HepG2 (cell line): ENCODE measurements around the gene CCDC97. TPM values are rescaled to one million over a fixed set of nuclear protein-coding genes. Genes with fewer than 3 reads are reported as not detected.

ENCODE experiments used
- ATAC-seq: fragments of 200-7000 bp; cut with Tn5 transposase; 3 replicates; pipeline ENCODE4 v1.9.1; 2020; ENCODE audit warnings: mild to moderate bottlenecking, moderate library complexity
- BruUV-seq: library from RNA; stranded (reverse); fragments of 400-500 nt; replicated peaks from 2 replicates; lab custom pipeline; 2021; lab: Mats Ljungman, UMichigan
- CTCF ChIA-PET: fragments of 300-600 bp; formaldehyde crosslinking; extraction: SDS; loops from one replicate; lab custom pipeline; 2021; ENCODE audit warnings: low total read pairs, inconsistent platforms, low intra/inter-chr PET ratio; lab: Yijun Ruan, JAX
- POLR2A ChIA-PET: fragments of 350-600 bp; sonication (Branson Sonifier 250); formaldehyde crosslinking; loops from one replicate; lab custom pipeline; 2020; ENCODE audit warnings: antibody characterized with exemption, inconsistent platforms; lab: Yijun Ruan, JAX
- DNase-seq: peaks from one replicate; pipeline ENCODE4 v3.0.0-alpha.2; 2015; ENCODE audit warnings: low spot score
- FAIRE-seq: peaks from 3 replicates; lab custom pipeline; 2011; peaks lifted over from hg19 to GRCh38; lab: Jason Lieb, UNC
- H2AFZ ChIP-seq: one replicate; pipeline ENCODE4 v1.6.1; 2011; ENCODE audit warnings: low read length, inconsistent platforms
- H3K27ac ChIP-seq: fragments of 300-600 bp; 3 replicates; pipeline ENCODE4 v1.8.0; 2011; ENCODE audit warnings: mixed run types, mild to moderate bottlenecking, mixed read lengths, low read length, inconsistent platforms; ENCODE audit not compliant: insufficient read depth; ENCODE audit errors: extremely low read length
- H3K27me3 ChIP-seq, 2 experiments: fragments of 200-600 bp in 1 of 2; 2 replicates in 1 of 2; 3 replicates in 1 of 2; pipeline versions ENCODE4 v1.6.0 to v1.8.0; 2011; ENCODE audit warnings: low read length in 2 of 2, mild to moderate bottlenecking in 2 of 2, moderate library complexity in 2 of 2, inconsistent platforms in 1 of 2; ENCODE audit not compliant: insufficient read depth in 2 of 2, control insufficient read depth in 1 of 2
- H3K36me3 ChIP-seq, 2 experiments: fragments of 200-600 bp in 1 of 2; replicated peaks in 1 of 2; 2 replicates in 1 of 2; 3 replicates in 1 of 2; pipeline versions ENCODE4 v1.5.1 to v1.8.0; 2011; ENCODE audit warnings: low read length in 2 of 2, inconsistent platforms in 1 of 2; ENCODE audit not compliant: insufficient read depth in 2 of 2, control insufficient read depth in 1 of 2
- H3K4me1 ChIP-seq: 2 replicates; pipeline ENCODE4 v1.5.1; 2012; ENCODE audit warnings: low read length, inconsistent platforms; ENCODE audit not compliant: insufficient read depth
- H3K4me2 ChIP-seq: 2 replicates; pipeline ENCODE4 v1.6.0; 2011; ENCODE audit warnings: low read depth, low read length, inconsistent platforms
- H3K4me3 ChIP-seq, 3 experiments: fragments of 200-600 bp in 1 of 3; sonication (generic), shearing (Covaris generic) in 1 of 3; replicated peaks in 1 of 3; 2 replicates each; pipeline ENCODE4 v1.5.1; 2011 to 2016; ENCODE audit warnings: low read length in 3 of 3, inconsistent platforms in 2 of 3, low read depth in 2 of 3, mild to moderate bottlenecking in 2 of 3, control low read depth in 1 of 3, mixed read lengths in 1 of 3; ENCODE audit not compliant: insufficient read depth in 1 of 3
- H3K79me2 ChIP-seq: one replicate; pipeline ENCODE4 v1.6.1; 2011; ENCODE audit warnings: low read length, inconsistent platforms; ENCODE audit not compliant: insufficient read depth
- H3K9ac ChIP-seq: 2 replicates; pipeline ENCODE4 v1.6.0; 2011; ENCODE audit warnings: mild to moderate bottlenecking, low read depth, low read length, inconsistent platforms; ENCODE audit not compliant: insufficient read depth
- H3K9me3 ChIP-seq: 2 replicates; pipeline ENCODE4 v1.5.1; 2012; ENCODE audit warnings: mild to moderate bottlenecking, low read length
- H4K20me1 ChIP-seq: 2 replicates; pipeline ENCODE4 v1.6.0; 2011; ENCODE audit warnings: inconsistent platforms, mild to moderate bottlenecking, low read length, moderate library complexity; ENCODE audit not compliant: insufficient read depth
- AGO2 ChIP-seq: fragments of 200-400 bp; formaldehyde crosslinking; optimal IDR thresholded peaks from 2 replicates; pipeline ENCODE3; 2017; ENCODE audit warnings: mild to moderate bottlenecking, low read depth, low read length, moderate library complexity
- CEBPB ChIP-seq: IDR thresholded peaks from 2 replicates; pipeline ENCODE4 v1.6.1; 2011; ENCODE audit warnings: low read depth, low read length, improper control_type of control experiment, borderline replicate concordance
- CEBPG ChIP-seq: IDR thresholded peaks from 2 replicates; pipeline ENCODE4 v1.6.1; 2016
- MBD4 ChIP-seq: IDR thresholded peaks from 2 replicates; pipeline ENCODE4 v1.6.1; 2012; ENCODE audit warnings: low read length, inconsistent platforms, borderline replicate concordance
- ZKSCAN1 ChIP-seq: fragments of 150-350 bp; IDR thresholded peaks from 2 replicates; pipeline ENCODE4 v1.6.1; 2014; ENCODE audit warnings: low read length
- ZNF121 ChIP-seq: sonication (generic); formaldehyde crosslinking; IDR thresholded peaks from 2 replicates; pipeline ENCODE4 v1.5.0; 2020; ENCODE audit warnings: mild to moderate bottlenecking, missing genetic modification reagents
- WGBS: methylation state at CpG from one replicate; pipeline ENCODE4 v1.1.6; 2017; ENCODE audit warnings: low lambda C conversion rate; 5-methylcytosine and 5-hydroxymethylcytosine counted together
- in situ Hi-C: cut with HindIII; loops from 2 replicates; pipeline ENCODE4 v1.10.0; 2017; ENCODE audit warnings: low pct_unique_long_range_greater_than_20kb; ENCODE audit not compliant: extremely low pct_ligation_motif_present
- intact Hi-C: fragments of 100-400 bp; cut with micrococcal nuclease; formaldehyde crosslinking; loops from one replicate; pipeline ENCODE4 v1.10.0; 2022; ENCODE audit not compliant: unreplicated experiment
- polyA plus RNA-seq, 8 experiments: library from polyadenylated mRNA; depleted of rRNA in 3 of 8; stranded (reverse) in 7 of 8; unstranded in 1 of 8; fragments of >200 nt; fragmentation: Illumina TruSeq in 4 of 8; extraction: Trizol in 4 of 8; gene quantifications; 2 replicates each; pipeline versions ENCODE4 v1.2.1 to v1.2.3, GENCODE V29; 2011 to 2016; ENCODE audit warnings: low read depth in 4 of 8, missing spikeins in 1 of 8, mixed read lengths in 1 of 8; ENCODE audit not compliant: insufficient read depth in 1 of 8
- total RNA-seq, 5 experiments: library from RNA; depleted of rRNA; stranded (reverse); fragments of >200 nt; fragmentation: Illumina TruSeq; extraction: Trizol; gene quantifications; 2 replicates each; pipeline ENCODE4 v1.2.3, GENCODE V29; 2016; ENCODE audit warnings: low read depth in 1 of 5
- TF ChIP-seq, protein P1 (sequence below): fragments of 450-650 bp; IDR thresholded peaks from 2 replicates; pipeline ENCODE4 v1.6.1; 2017; ENCODE audit warnings: mild to moderate bottlenecking

Gene CCDC97
- total and polyA plus RNA-seq, 2 of the 13 experiments (the other 11 are each of a cell fraction or from before 2014, with no cell fraction given), result 6.2 to 7.3 TPM

DNA sequence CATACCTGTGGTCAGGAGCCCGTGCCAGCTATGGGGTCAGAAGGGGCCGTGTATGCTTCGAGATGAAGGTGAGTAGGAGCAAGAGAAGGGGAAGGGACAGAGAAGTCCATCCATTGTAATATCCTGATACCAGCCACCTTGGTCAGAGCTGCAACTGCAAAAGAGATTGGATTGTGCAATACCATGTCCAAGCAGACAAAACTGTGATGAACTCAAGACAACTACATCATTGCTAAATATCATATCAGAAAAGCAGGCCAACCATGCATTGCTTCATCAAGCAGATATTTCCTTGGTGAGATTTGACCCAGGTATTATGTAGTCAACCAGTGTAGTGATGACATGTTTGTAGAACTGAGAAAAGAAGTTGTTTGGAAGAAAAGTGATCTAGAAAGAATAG lies 33.7 kb upstream of the CCDC97 start:
- ChIA-PET POLR2A (interaction anchor here (1.1 kb wide), 1 partner anchor 12 kb away, joined by 5 read pairs; the partner anchor contains the start of gene HNRNPUL1), CTCF (no interaction called here)
- Histone ChIP-seq H3K4me3 (no peak overlapping the region), H3K4me1 (no peaks in the 10 kb centered on the region), H3K4me2 (no peak overlapping the region), H3K27ac (no peak overlapping the region), H3K9ac (no peak overlapping the region), H4K20me1 (no peaks in the 10 kb centered on the region), H2AFZ (no peak overlapping the region), H3K9me3 (no peaks in the 10 kb centered on the region)
- DNase-seq, result no peak
- no peak for FAIRE-seq
- intact Hi-C loops, result no loop called here
- ATAC-seq, result no peak
- WGBS, result 93% methylated on average over 3 of the region's 3 CpGs
- no TSS peak for BruUV-seq
- in situ Hi-C loops, result no loop called here
- TF ChIP-seq, protein P1, sequence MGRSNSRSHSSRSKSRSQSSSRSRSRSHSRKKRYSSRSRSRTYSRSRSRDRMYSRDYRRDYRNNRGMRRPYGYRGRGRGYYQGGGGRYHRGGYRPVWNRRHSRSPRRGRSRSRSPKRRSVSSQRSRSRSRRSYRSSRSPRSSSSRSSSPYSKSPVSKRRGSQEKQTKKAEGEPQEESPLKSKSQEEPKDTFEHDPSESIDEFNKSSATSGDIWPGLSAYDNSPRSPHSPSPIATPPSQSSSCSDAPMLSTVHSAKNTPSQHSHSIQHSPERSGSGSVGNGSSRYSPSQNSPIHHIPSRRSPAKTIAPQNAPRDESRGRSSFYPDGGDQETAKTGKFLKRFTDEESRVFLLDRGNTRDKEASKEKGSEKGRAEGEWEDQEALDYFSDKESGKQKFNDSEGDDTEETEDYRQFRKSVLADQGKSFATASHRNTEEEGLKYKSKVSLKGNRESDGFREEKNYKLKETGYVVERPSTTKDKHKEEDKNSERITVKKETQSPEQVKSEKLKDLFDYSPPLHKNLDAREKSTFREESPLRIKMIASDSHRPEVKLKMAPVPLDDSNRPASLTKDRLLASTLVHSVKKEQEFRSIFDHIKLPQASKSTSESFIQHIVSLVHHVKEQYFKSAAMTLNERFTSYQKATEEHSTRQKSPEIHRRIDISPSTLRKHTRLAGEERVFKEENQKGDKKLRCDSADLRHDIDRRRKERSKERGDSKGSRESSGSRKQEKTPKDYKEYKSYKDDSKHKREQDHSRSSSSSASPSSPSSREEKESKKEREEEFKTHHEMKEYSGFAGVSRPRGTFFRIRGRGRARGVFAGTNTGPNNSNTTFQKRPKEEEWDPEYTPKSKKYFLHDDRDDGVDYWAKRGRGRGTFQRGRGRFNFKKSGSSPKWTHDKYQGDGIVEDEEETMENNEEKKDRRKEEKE, result no peak
- TF ChIP-seq CEBPG (peak; percentile 38; the same call in 1 of the 2 replicates), CEBPB (peak; percentile 90)
- TF ChIP-seq, all 625 proteins: peak for 2
- H3K27me3 ChIP-seq, result no peaks in the 10 kb centered on the region
- no peaks in the 10 kb centered on the region for H3K79me2 ChIP-seq
- H3K36me3 ChIP-seq, result peaks cover 57 to 95% of the 10 kb centered on the region in 2 experiments

DNA sequence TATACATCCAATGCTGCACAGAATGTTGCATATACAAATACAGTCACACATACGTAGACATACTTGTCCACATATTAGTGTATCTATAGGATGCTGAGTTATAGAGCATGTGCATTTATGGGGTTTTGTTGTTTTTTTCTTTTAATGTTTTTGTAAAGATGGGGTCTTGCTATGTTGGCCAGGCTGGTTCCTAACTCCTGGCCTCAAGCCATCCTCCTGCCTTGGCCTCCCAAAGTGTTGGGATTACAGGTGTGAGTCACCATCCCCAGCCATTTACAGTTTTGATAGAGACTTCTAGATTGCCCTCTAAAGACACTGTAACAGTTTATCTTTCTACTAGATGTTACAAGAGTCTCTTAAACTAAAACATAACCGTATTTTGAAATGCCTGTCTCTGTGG lies 31.5 kb upstream of the CCDC97 start:
- H3K27ac ChIP-seq, result no peak overlapping the region
- H3K27me3 ChIP-seq, result no peaks in the 10 kb centered on the region
- no peak overlapping the region for H3K9ac ChIP-seq
- peaks cover 43 to 83% of the 10 kb centered on the region in 2 experiments for H3K36me3 ChIP-seq
- H4K20me1 ChIP-seq, result no peaks in the 10 kb centered on the region
- DNase-seq (no peak), FAIRE-seq (no peak), ATAC-seq (no peak)
- no peaks in the 10 kb centered on the region for H3K4me1 ChIP-seq
- no peak for TF ChIP-seq AGO2
- TF ChIP-seq ZKSCAN1, result no peak
- peak; percentile 76 for TF ChIP-seq ZNF121 (CRISPR knock-in tag)
- no peak for TF ChIP-seq MBD4
- no peak overlapping the region for H2AFZ ChIP-seq
- H3K9me3 ChIP-seq, result no peaks in the 10 kb centered on the region
- H3K4me3 ChIP-seq, result no peak overlapping the region
- no peak overlapping the region for H3K4me2 ChIP-seq
- BruUV-seq, result no TSS peak
- intact Hi-C loops (no loop called here), in situ Hi-C loops (no loop called here)
- H3K79me2 ChIP-seq, result no peaks in the 10 kb centered on the region
- POLR2A ChIA-PET, result no interaction called here
- WGBS, result 96% methylated on average over 2 of the region's 2 CpGs
- CTCF ChIA-PET, result no interaction called here
